Measurements from ENCODE around the gene OR10A4. TPM values are rescaled to one million over a fixed set of nuclear protein-coding genes. Genes with fewer than 3 reads are reported as not detected.

Gene OR10A4
- polyA plus RNA-seq, 1 donor from 2014 or later = not detected

- no peaks in the 10 kb centered on the region for H3K27me3 ChIP-seq (ENCODE audit: insufficient read depth, low read depth, low read length)
- no peak overlapping the region for H3K4me3 ChIP-seq (ENCODE audit: low read length)
- no peaks in the 10 kb centered on the region for H3K9me3 ChIP-seq (ENCODE audit: low read length)
- no peaks in the 10 kb centered on the region for H3F3A ChIP-seq (ENCODE audit: insufficient read depth, low read length, poor library complexity, severe bottlenecking)
- H3K9me2 ChIP-seq (ENCODE audit: insufficient read depth, low read length) = no peaks in the 10 kb centered on the region
- TF ChIP-seq SMC3 (conservative IDR thresholded peaks at IDR 0.05; ENCODE audit: poor library complexity) (no peak), POLR2AphosphoS5 (IDR thresholded peaks at IDR 0.05) (no peak), EP300 (conservative IDR thresholded peaks at IDR 0.05; ENCODE audit: poor library complexity, severe bottlenecking) (no peak)
- TF ChIP-seq, protein P1, sequence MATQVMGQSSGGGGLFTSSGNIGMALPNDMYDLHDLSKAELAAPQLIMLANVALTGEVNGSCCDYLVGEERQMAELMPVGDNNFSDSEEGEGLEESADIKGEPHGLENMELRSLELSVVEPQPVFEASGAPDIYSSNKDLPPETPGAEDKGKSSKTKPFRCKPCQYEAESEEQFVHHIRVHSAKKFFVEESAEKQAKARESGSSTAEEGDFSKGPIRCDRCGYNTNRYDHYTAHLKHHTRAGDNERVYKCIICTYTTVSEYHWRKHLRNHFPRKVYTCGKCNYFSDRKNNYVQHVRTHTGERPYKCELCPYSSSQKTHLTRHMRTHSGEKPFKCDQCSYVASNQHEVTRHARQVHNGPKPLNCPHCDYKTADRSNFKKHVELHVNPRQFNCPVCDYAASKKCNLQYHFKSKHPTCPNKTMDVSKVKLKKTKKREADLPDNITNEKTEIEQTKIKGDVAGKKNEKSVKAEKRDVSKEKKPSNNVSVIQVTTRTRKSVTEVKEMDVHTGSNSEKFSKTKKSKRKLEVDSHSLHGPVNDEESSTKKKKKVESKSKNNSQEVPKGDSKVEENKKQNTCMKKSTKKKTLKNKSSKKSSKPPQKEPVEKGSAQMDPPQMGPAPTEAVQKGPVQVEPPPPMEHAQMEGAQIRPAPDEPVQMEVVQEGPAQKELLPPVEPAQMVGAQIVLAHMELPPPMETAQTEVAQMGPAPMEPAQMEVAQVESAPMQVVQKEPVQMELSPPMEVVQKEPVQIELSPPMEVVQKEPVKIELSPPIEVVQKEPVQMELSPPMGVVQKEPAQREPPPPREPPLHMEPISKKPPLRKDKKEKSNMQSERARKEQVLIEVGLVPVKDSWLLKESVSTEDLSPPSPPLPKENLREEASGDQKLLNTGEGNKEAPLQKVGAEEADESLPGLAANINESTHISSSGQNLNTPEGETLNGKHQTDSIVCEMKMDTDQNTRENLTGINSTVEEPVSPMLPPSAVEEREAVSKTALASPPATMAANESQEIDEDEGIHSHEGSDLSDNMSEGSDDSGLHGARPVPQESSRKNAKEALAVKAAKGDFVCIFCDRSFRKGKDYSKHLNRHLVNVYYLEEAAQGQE (IDR thresholded peaks at IDR 0.05; ENCODE audit: borderline replicate concordance) = no peak
- H2AFZ ChIP-seq (ENCODE audit: low read depth, low read length) = no peak overlapping the region
- no peaks in the 10 kb centered on the region for H4K20me1 ChIP-seq (ENCODE audit: insufficient read depth)
- H3K9ac ChIP-seq (ENCODE audit: low read length) = no peak overlapping the region
- H3K79me2 ChIP-seq (replicated peaks; ENCODE audit: insufficient read depth, low read length) = no peaks in the 10 kb centered on the region
- H3K27ac ChIP-seq (ENCODE audit: low read length) = no peak overlapping the region
- no peaks in the 10 kb centered on the region for H3K36me3 ChIP-seq (ENCODE audit: insufficient read depth, low read length)
- H3K4me2 ChIP-seq (ENCODE audit: low read length) = no peak overlapping the region
Measured at GRCh38 chr11:6889835-6890234, 13.4 kb downstream of the OR10A4 start.

DNA sequence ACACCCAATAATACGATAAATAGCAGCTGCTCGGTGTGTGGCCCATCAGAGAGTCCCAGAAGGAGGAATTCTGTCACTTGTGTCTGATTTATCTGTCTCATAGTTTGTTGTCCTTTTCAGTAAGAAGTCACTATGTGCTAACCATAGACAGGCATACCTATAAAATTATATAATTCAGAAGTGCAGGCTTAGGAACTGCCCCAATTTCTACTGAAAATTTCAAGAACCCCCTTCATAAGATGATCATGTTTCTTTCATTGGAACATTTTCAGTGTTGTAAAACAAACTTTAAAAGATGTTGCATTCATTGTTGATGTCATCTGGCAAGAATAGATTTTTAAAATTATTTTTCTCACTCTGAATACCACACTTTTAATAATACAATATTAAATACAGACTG, 16.0 kb downstream of the OR10A4 start, which contains the start of gene OR2D2:
Gene OR2D2 (minus strand): TSS at position 101 of the 400 bp plus-strand sequence. CDS start 0 bp downstream, at position 101.
- Histone ChIP-seq H4K20me1 (ENCODE audit: insufficient read depth) (no peaks in the 10 kb centered on the region), H3K4me2 (ENCODE audit: low read length) (no peak within 1 kb of the TSS), H3K79me2 (replicated peaks; ENCODE audit: insufficient read depth, low read length) (no peaks in the 10 kb centered on the region), H3K27ac (ENCODE audit: low read length) (no peak within 1 kb of the TSS), H3K9me2 (ENCODE audit: insufficient read depth, low read length) (no peaks in the 10 kb centered on the region), H2AFZ (ENCODE audit: low read depth, low read length) (no peak within 1 kb of the TSS), H3K9me3 (ENCODE audit: low read length) (no peaks in the 10 kb centered on the region), H3K27me3 (ENCODE audit: insufficient read depth, low read depth, low read length) (no peaks in the 10 kb centered on the region), H3K4me3 (ENCODE audit: low read length) (no peak within 1 kb of the TSS), H3K9ac (ENCODE audit: low read length) (no peak within 1 kb of the TSS), H3F3A (ENCODE audit: insufficient read depth, low read length, poor library complexity, severe bottlenecking) (no peaks in the 10 kb centered on the region), H3K36me3 (ENCODE audit: insufficient read depth, low read length) (no peaks in the 10 kb centered on the region)
- no peak for TF ChIP-seq EP300 (conservative IDR thresholded peaks at IDR 0.05; ENCODE audit: poor library complexity, severe bottlenecking)
- TF ChIP-seq RAD21 (conservative IDR thresholded peaks at IDR 0.05) = no peak
- TF ChIP-seq SMC3 (conservative IDR thresholded peaks at IDR 0.05; ENCODE audit: poor library complexity) = no peak
- no peak for TF ChIP-seq POLR2AphosphoS5 (IDR thresholded peaks at IDR 0.05)
- TF ChIP-seq EZH2 (IDR thresholded peaks at IDR 0.05; ENCODE audit: borderline replicate concordance, insufficient read depth, low read length, poor library complexity, severe bottlenecking) = no peak
- TF ChIP-seq, protein P2, sequence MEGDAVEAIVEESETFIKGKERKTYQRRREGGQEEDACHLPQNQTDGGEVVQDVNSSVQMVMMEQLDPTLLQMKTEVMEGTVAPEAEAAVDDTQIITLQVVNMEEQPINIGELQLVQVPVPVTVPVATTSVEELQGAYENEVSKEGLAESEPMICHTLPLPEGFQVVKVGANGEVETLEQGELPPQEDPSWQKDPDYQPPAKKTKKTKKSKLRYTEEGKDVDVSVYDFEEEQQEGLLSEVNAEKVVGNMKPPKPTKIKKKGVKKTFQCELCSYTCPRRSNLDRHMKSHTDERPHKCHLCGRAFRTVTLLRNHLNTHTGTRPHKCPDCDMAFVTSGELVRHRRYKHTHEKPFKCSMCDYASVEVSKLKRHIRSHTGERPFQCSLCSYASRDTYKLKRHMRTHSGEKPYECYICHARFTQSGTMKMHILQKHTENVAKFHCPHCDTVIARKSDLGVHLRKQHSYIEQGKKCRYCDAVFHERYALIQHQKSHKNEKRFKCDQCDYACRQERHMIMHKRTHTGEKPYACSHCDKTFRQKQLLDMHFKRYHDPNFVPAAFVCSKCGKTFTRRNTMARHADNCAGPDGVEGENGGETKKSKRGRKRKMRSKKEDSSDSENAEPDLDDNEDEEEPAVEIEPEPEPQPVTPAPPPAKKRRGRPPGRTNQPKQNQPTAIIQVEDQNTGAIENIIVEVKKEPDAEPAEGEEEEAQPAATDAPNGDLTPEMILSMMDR (IDR thresholded peaks at IDR 0.05; ENCODE audit: poor library complexity, severe bottlenecking) = no peak
- TF ChIP-seq, protein P1 (IDR thresholded peaks at IDR 0.05; ENCODE audit: borderline replicate concordance) = no peak

All from neural cell (in vitro differentiated cells).